ENCODE data around the gene ALX4.

Gene ALX4

GRCh38 chr11:44325698-44326097, 15.8 kb upstream of the ALX4 start:
- Histone ChIP-seq H3K36me3 (no peaks in the 10 kb centered on the region), H3K27me3 (peaks cover 100% of the 10 kb centered on the region), H3K9me3 (no peaks in the 10 kb centered on the region), H3K27ac (no peak overlapping the region), H3K4me1 (ENCODE audit: control insufficient read depth in 1 of 2, insufficient read depth in 1 of 2, low read depth in 1 of 2, low read length in 1 of 2) (no peaks in the 10 kb centered on the region), H3K4me3 (ENCODE audit: low read depth in 1 of 2, low read length in 1 of 2) (no peak overlapping the region)
- TF ChIP-seq, protein P1, sequence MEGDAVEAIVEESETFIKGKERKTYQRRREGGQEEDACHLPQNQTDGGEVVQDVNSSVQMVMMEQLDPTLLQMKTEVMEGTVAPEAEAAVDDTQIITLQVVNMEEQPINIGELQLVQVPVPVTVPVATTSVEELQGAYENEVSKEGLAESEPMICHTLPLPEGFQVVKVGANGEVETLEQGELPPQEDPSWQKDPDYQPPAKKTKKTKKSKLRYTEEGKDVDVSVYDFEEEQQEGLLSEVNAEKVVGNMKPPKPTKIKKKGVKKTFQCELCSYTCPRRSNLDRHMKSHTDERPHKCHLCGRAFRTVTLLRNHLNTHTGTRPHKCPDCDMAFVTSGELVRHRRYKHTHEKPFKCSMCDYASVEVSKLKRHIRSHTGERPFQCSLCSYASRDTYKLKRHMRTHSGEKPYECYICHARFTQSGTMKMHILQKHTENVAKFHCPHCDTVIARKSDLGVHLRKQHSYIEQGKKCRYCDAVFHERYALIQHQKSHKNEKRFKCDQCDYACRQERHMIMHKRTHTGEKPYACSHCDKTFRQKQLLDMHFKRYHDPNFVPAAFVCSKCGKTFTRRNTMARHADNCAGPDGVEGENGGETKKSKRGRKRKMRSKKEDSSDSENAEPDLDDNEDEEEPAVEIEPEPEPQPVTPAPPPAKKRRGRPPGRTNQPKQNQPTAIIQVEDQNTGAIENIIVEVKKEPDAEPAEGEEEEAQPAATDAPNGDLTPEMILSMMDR (IDR thresholded peaks at IDR 0.05): no peak

DNA sequence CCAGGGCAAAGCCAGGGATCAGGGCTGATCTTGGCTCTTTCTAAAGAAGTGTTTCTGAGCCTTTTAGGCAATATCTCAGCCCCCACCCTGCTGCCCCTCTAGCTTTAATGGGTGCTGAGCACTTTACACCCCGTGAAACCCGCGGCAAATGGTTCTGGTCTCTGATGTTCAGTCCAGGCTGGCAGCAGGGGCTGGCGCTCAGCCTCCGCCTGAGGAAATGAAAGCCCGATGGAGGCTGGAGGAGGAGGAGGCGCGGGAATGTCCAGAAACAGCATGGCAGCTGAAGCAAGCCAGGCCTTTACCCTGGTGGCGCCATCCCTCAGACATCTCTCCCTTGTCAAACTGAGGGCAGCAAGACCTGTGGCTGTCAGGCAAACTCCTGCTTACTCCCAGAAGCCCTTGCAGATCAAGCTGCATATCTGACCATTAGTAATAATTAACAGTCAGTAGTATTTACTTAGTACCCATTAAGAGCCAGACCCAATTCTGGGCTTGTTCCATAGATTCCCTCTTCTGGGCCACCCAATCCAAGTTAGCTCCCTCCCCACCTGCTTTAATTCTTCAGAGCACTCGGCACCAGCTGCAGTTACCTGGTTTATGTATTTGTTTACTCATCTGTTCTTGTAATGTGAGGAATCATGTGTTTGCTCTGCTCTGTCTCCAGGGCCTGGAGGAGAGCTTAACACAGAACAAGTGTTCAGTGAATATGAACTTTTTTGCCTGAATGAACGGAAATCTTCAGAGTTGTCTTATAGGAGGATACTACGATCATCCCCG, 15.0 kb upstream of the ALX4 start:
- Histone ChIP-seq H3K36me3 (no peaks in the 10 kb centered on the region), H3K27ac (no peak overlapping the region), H3K4me1 (ENCODE audit: control insufficient read depth in 1 of 2, insufficient read depth in 1 of 2, low read depth in 1 of 2, low read length in 1 of 2) (no peaks in the 10 kb centered on the region), H3K4me3 (ENCODE audit: low read depth in 1 of 2, low read length in 1 of 2) (no peak overlapping the region), H3K9me3 (no peaks in the 10 kb centered on the region), H3K27me3 (peaks cover 100% of the 10 kb centered on the region)
- TF ChIP-seq, protein P1 (IDR thresholded peaks at IDR 0.05): no peak

DNA sequence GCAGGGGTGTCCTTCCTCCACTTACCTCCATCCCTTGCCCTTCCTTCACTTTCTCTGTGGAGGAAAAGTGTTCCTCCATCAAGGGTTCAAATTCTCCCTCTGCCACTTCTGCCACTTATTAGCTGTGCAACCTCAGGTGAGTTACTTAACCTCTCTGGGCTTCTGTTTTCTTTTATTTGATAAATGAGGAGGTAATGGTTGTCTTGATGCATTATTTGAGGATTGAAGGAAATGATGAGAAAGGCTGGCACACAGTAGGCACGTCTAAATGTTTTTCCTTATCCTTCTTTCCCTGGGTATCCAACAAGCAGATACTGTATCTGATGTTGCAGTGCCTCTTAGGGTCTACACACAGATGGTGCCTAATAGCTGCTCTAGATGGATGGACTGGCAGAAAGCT, 14.3 kb upstream of the ALX4 start:
- TF ChIP-seq, protein P1 (IDR thresholded peaks at IDR 0.05): no peak

GRCh38 chr11:44322243-44322642, 12.3 kb upstream of the ALX4 start:
- no peak overlapping the region for H3K27ac ChIP-seq
- H3K27me3 ChIP-seq: peaks cover 100% of the 10 kb centered on the region
- no peak overlapping the region for H3K4me3 ChIP-seq (ENCODE audit: low read depth in 1 of 2, low read length in 1 of 2)
- no peaks in the 10 kb centered on the region for H3K4me1 ChIP-seq (ENCODE audit: control insufficient read depth in 1 of 2, insufficient read depth in 1 of 2, low read depth in 1 of 2, low read length in 1 of 2)
- no peaks in the 10 kb centered on the region for H3K36me3 ChIP-seq
- TF ChIP-seq, protein P1 (IDR thresholded peaks at IDR 0.05): no peak
- H3K9me3 ChIP-seq: no peaks in the 10 kb centered on the region

More for the DNA sequence above, 14.3 kb upstream of the ALX4 start:
- Histone ChIP-seq H3K36me3 (no peaks in the 10 kb centered on the region), H3K9me3 (no peaks in the 10 kb centered on the region), H3K4me1 (ENCODE audit: control insufficient read depth in 1 of 2, insufficient read depth in 1 of 2, low read depth in 1 of 2, low read length in 1 of 2) (no peaks in the 10 kb centered on the region), H3K27me3 (peaks cover 100% of the 10 kb centered on the region), H3K4me3 (ENCODE audit: low read depth in 1 of 2, low read length in 1 of 2) (no peak overlapping the region), H3K27ac (no peak overlapping the region)

- TF ChIP-seq, protein P1 (IDR thresholded peaks at IDR 0.05): no peak
- Histone ChIP-seq H3K4me3 (ENCODE audit: low read depth in 1 of 2, low read length in 1 of 2) (no peak overlapping the region), H3K36me3 (no peaks in the 10 kb centered on the region), H3K27me3 (peaks cover 100% of the 10 kb centered on the region), H3K27ac (no peak overlapping the region), H3K9me3 (no peaks in the 10 kb centered on the region), H3K4me1 (ENCODE audit: control insufficient read depth in 1 of 2, insufficient read depth in 1 of 2, low read depth in 1 of 2, low read length in 1 of 2) (no peaks in the 10 kb centered on the region)
Observed at GRCh38 chr11:44321059-44321458, 11.1 kb upstream of the ALX4 start.
